HepG2 (cell line): ENCODE results near the gene THAP5. TPM values are rescaled to one million over a fixed set of nuclear protein-coding genes. Genes with fewer than 3 reads are reported as not detected.

Experiments used
- ATAC-seq: fragments of 200-7000 bp; cut with Tn5 transposase; 3 replicates; pipeline ENCODE4 v1.9.1; 2020; ENCODE audit warnings: mild to moderate bottlenecking, moderate library complexity
- BruUV-seq: library from RNA; stranded (reverse); fragments of 400-500 nt; replicated peaks from 2 replicates; lab custom pipeline; 2021; lab: Mats Ljungman, UMichigan
- CTCF ChIA-PET: fragments of 300-600 bp; formaldehyde crosslinking; extraction: SDS; loops from one replicate; lab custom pipeline; 2021; ENCODE audit warnings: low total read pairs, inconsistent platforms, low intra/inter-chr PET ratio; lab: Yijun Ruan, JAX
- POLR2A ChIA-PET: fragments of 350-600 bp; sonication (Branson Sonifier 250); formaldehyde crosslinking; loops from one replicate; lab custom pipeline; 2020; ENCODE audit warnings: antibody characterized with exemption, inconsistent platforms; lab: Yijun Ruan, JAX
- DNase-seq: peaks from one replicate; pipeline ENCODE4 v3.0.0-alpha.2; 2015; ENCODE audit warnings: low spot score
- FAIRE-seq: peaks from 3 replicates; lab custom pipeline; 2011; peaks lifted over from hg19 to GRCh38; lab: Jason Lieb, UNC
- H2AFZ ChIP-seq: one replicate; pipeline ENCODE4 v1.6.1; 2011; ENCODE audit warnings: low read length, inconsistent platforms
- H3K27ac ChIP-seq: fragments of 300-600 bp; 3 replicates; pipeline ENCODE4 v1.8.0; 2011; ENCODE audit warnings: mixed run types, mild to moderate bottlenecking, mixed read lengths, low read length, inconsistent platforms; ENCODE audit not compliant: insufficient read depth; ENCODE audit errors: extremely low read length
- H3K27me3 ChIP-seq, 2 experiments: fragments of 200-600 bp in 1 of 2; 2 replicates in 1 of 2; 3 replicates in 1 of 2; pipeline versions ENCODE4 v1.6.0 to v1.8.0; 2011; ENCODE audit warnings: low read length in 2 of 2, mild to moderate bottlenecking in 2 of 2, moderate library complexity in 2 of 2, inconsistent platforms in 1 of 2; ENCODE audit not compliant: insufficient read depth in 2 of 2, control insufficient read depth in 1 of 2
- H3K36me3 ChIP-seq, 2 experiments: fragments of 200-600 bp in 1 of 2; replicated peaks in 1 of 2; 2 replicates in 1 of 2; 3 replicates in 1 of 2; pipeline versions ENCODE4 v1.5.1 to v1.8.0; 2011; ENCODE audit warnings: low read length in 2 of 2, inconsistent platforms in 1 of 2; ENCODE audit not compliant: insufficient read depth in 2 of 2, control insufficient read depth in 1 of 2
- H3K4me1 ChIP-seq: 2 replicates; pipeline ENCODE4 v1.5.1; 2012; ENCODE audit warnings: low read length, inconsistent platforms; ENCODE audit not compliant: insufficient read depth
- H3K4me2 ChIP-seq: 2 replicates; pipeline ENCODE4 v1.6.0; 2011; ENCODE audit warnings: low read depth, low read length, inconsistent platforms
- H3K4me3 ChIP-seq, 3 experiments: fragments of 200-600 bp in 1 of 3; sonication (generic), shearing (Covaris generic) in 1 of 3; replicated peaks in 1 of 3; 2 replicates each; pipeline ENCODE4 v1.5.1; 2011 to 2016; ENCODE audit warnings: low read length in 3 of 3, inconsistent platforms in 2 of 3, low read depth in 2 of 3, mild to moderate bottlenecking in 2 of 3, control low read depth in 1 of 3, mixed read lengths in 1 of 3; ENCODE audit not compliant: insufficient read depth in 1 of 3
- H3K79me2 ChIP-seq: one replicate; pipeline ENCODE4 v1.6.1; 2011; ENCODE audit warnings: low read length, inconsistent platforms; ENCODE audit not compliant: insufficient read depth
- H3K9ac ChIP-seq: 2 replicates; pipeline ENCODE4 v1.6.0; 2011; ENCODE audit warnings: mild to moderate bottlenecking, low read depth, low read length, inconsistent platforms; ENCODE audit not compliant: insufficient read depth
- H3K9me3 ChIP-seq: 2 replicates; pipeline ENCODE4 v1.5.1; 2012; ENCODE audit warnings: mild to moderate bottlenecking, low read length
- H4K20me1 ChIP-seq: 2 replicates; pipeline ENCODE4 v1.6.0; 2011; ENCODE audit warnings: inconsistent platforms, mild to moderate bottlenecking, low read length, moderate library complexity; ENCODE audit not compliant: insufficient read depth
- AGO2 ChIP-seq: fragments of 200-400 bp; formaldehyde crosslinking; optimal IDR thresholded peaks from 2 replicates; pipeline ENCODE3; 2017; ENCODE audit warnings: mild to moderate bottlenecking, low read depth, low read length, moderate library complexity
- ARNT ChIP-seq: fragments of 450-650 bp; IDR thresholded peaks from 2 replicates; pipeline ENCODE4 v1.6.1; 2017
- EHMT2 ChIP-seq: fragments of 200-600 bp; sonication (generic); IDR thresholded peaks from 2 replicates; pipeline ENCODE4 v1.7.0; 2017; ENCODE audit warnings: antibody characterized with exemption, low read depth, low read length, borderline replicate concordance
- FOXO4 ChIP-seq: sonication (generic); formaldehyde crosslinking; conservative IDR thresholded peaks from 2 replicates; pipeline ENCODE4 v1.8.1; 2023; ENCODE audit warnings: missing genetic modification reagents
- KDM3A ChIP-seq: IDR thresholded peaks from 2 replicates; pipeline ENCODE4 v1.6.1; 2018; ENCODE audit warnings: low read depth, missing compliant biosample characterization
- PBX2 ChIP-seq: IDR thresholded peaks from 2 replicates; pipeline ENCODE4 v1.6.1; 2016; ENCODE audit warnings: control low read depth
- PITX1 ChIP-seq: sonication (generic); formaldehyde crosslinking; IDR thresholded peaks from 2 replicates; pipeline ENCODE4 v1.5.1; 2020; ENCODE audit warnings: mild to moderate bottlenecking, missing genetic modification reagents
- RBAK ChIP-seq: sonication (generic); formaldehyde crosslinking; IDR thresholded peaks from 2 replicates; pipeline ENCODE4 v1.5.1; 2020; ENCODE audit warnings: mild to moderate bottlenecking, missing genetic modification reagents
- SAFB2 ChIP-seq: sonication (generic); formaldehyde crosslinking; IDR thresholded peaks from 2 replicates; pipeline ENCODE4 v1.5.1; 2020; ENCODE audit warnings: missing genetic modification reagents, low read depth, mild to moderate bottlenecking, borderline replicate concordance
- SATB2 ChIP-seq: sonication (generic); formaldehyde crosslinking; IDR thresholded peaks from 2 replicates; pipeline ENCODE4 v1.5.0; 2020; ENCODE audit warnings: missing genetic modification reagents
- SOX5 ChIP-seq: IDR thresholded peaks from 2 replicates; pipeline ENCODE4 v1.6.1; 2016; ENCODE audit warnings: borderline replicate concordance
- SRSF9 ChIP-seq: fragments of 200-400 bp; formaldehyde crosslinking; IDR thresholded peaks from 2 replicates; pipeline ENCODE4 v1.6.1; 2018; ENCODE audit warnings: borderline replicate concordance, mild to moderate bottlenecking, low read depth, low read length; ENCODE audit not compliant: insufficient read depth, poor library complexity, severe bottlenecking
- ZBTB1 ChIP-seq: sonication (generic); formaldehyde crosslinking; IDR thresholded peaks from 2 replicates; pipeline ENCODE4 v1.4.0; 2020; ENCODE audit warnings: missing genetic modification reagents, borderline replicate concordance
- ZNF317 ChIP-seq: sonication (generic); formaldehyde crosslinking; IDR thresholded peaks from 2 replicates; pipeline ENCODE4 v1.5.0; 2020; ENCODE audit warnings: mild to moderate bottlenecking, missing genetic modification reagents
- ZNF512B ChIP-seq: sonication (generic); formaldehyde crosslinking; IDR thresholded peaks from 2 replicates; pipeline ENCODE4 v1.5.1; 2020; ENCODE audit warnings: missing genetic modification reagents, mild to moderate bottlenecking, borderline replicate concordance
- ZNF839 ChIP-seq: sonication (generic); formaldehyde crosslinking; IDR thresholded peaks from 2 replicates; pipeline ENCODE4 v1.4.0; 2020; ENCODE audit warnings: missing genetic modification reagents, mild to moderate bottlenecking, borderline replicate concordance
- WGBS: methylation state at CpG from one replicate; pipeline ENCODE4 v1.1.6; 2017; ENCODE audit warnings: low lambda C conversion rate; 5-methylcytosine and 5-hydroxymethylcytosine counted together
- in situ Hi-C: cut with HindIII; loops from 2 replicates; pipeline ENCODE4 v1.10.0; 2017; ENCODE audit warnings: low pct_unique_long_range_greater_than_20kb; ENCODE audit not compliant: extremely low pct_ligation_motif_present
- intact Hi-C: fragments of 100-400 bp; cut with micrococcal nuclease; formaldehyde crosslinking; loops from one replicate; pipeline ENCODE4 v1.10.0; 2022; ENCODE audit not compliant: unreplicated experiment
- polyA plus RNA-seq, 8 experiments: library from polyadenylated mRNA; depleted of rRNA in 3 of 8; stranded (reverse) in 7 of 8; unstranded in 1 of 8; fragments of >200 nt; fragmentation: Illumina TruSeq in 4 of 8; extraction: Trizol in 4 of 8; gene quantifications; 2 replicates each; pipeline versions ENCODE4 v1.2.1 to v1.2.3, GENCODE V29; 2011 to 2016; ENCODE audit warnings: low read depth in 4 of 8, missing spikeins in 1 of 8, mixed read lengths in 1 of 8; ENCODE audit not compliant: insufficient read depth in 1 of 8
- total RNA-seq, 5 experiments: library from RNA; depleted of rRNA; stranded (reverse); fragments of >200 nt; fragmentation: Illumina TruSeq; extraction: Trizol; gene quantifications; 2 replicates each; pipeline ENCODE4 v1.2.3, GENCODE V29; 2016; ENCODE audit warnings: low read depth in 1 of 5

THAP5 gene
- total and polyA plus RNA-seq, 2 of the 13 experiments (the other 11 are each of a cell fraction or from before 2014, with no cell fraction given): 3.6 to 11.8 TPM

- ChIA-PET POLR2A (no interaction called here), CTCF (no interaction called here)
- no peaks in the 10 kb centered on the region for H3K9me3 ChIP-seq
- no peaks in the 10 kb centered on the region; a peak in 1 of 5 replicates for H3K27me3 ChIP-seq
- no peak overlapping the region for H3K4me2 ChIP-seq
- no peaks in the 10 kb centered on the region for H4K20me1 ChIP-seq
- no peak overlapping the region for H2AFZ ChIP-seq
- no peak overlapping the region for H3K27ac ChIP-seq
- in situ Hi-C loops: no loop called here
- no peak for ATAC-seq
- H3K36me3 ChIP-seq: no peaks in the 10 kb centered on the region
- no peak for TF ChIP-seq ARNT
- TF ChIP-seq SRSF9: no peak
- TF ChIP-seq ZNF512B (CRISPR knock-in tag): no peak
- no peak for TF ChIP-seq EHMT2
- no peak for TF ChIP-seq AGO2
- no peak for TF ChIP-seq ZNF839
- no peak for TF ChIP-seq SATB2 (CRISPR knock-in tag)
- TF ChIP-seq KDM3A (CRISPR knock-in tag): no peak
- no peak for TF ChIP-seq ZNF317 (CRISPR knock-in tag)
- TF ChIP-seq FOXO4 (CRISPR knock-in tag): no peak
- no peak for TF ChIP-seq PBX2 (CRISPR knock-in tag)
- TF ChIP-seq RBAK (CRISPR knock-in tag): no peak
- no peak for TF ChIP-seq ZBTB1
- no peak for TF ChIP-seq PITX1
- no peak for TF ChIP-seq SOX5 (CRISPR knock-in tag)
- no peak for TF ChIP-seq SAFB2 (CRISPR knock-in tag)
- FAIRE-seq: no peak
- H3K4me3 ChIP-seq: no peak overlapping the region
- no peak for DNase-seq
- H3K9ac ChIP-seq: no peak overlapping the region
- WGBS: 0% methylated on average over 2 of the region's 2 CpGs
- no peaks in the 10 kb centered on the region for H3K79me2 ChIP-seq
- H3K4me1 ChIP-seq: peaks cover 8% of the 10 kb centered on the region; the same call in 1 of the 2 replicates
- BruUV-seq: no TSS peak
- intact Hi-C loops: no loop called here
Observed at GRCh38 chr7:108590606-108591005, 21.1 kb upstream of the THAP5 start.
